ENCODE results near the gene CCND1.

DNA sequence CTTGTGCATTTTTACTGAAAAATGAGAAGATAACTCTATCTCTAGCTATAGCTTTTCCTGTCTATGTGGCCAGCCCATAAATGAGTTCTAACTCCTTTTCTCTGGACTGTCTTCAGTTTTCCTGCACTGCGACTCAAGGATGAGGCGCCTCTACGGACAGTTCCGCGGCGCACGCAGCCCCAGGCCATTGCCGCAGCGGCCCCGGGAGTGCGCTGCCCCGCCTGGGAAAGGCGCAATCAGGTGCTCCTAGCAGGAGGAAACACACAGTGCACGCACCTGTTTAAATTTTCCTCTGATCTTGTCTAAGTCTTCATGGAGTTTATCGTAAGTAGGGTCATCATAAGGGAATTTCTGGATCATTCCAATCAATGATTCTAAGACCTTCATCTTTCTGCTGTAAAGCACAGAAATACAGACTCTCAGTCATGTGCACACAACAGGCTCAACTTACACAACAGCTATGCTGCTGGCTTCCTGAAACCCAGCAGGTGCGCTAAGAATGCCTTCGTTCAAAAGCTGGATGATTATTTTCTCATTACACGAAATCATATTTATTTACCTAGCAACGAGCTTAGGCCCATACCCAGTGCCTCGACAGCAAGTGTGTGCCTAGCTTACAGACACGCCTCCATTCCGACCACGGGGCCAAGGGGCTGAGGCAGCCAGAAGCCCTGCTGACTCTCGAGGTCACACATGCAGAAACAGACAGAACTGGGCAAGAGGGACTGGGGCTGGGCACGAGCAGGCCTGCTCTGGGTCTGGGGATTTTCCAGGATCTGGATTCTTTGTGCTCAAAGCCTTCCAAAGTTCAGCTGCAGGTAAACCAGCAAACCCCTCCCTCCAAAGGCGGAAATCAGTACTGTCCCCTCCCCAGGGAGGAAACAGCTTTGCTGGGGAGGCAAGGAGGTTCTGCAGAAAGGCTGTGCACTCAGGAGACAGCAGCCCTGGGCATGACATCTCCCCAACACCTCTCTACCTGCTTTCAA lies 27.0 kb downstream of the CCND1 start:
- TF ChIP-seq EZH2phosphoT487 (IDR thresholded peaks at IDR 0.05) (no peak), CTCF (IDR thresholded peaks at IDR 0.05) (no peak), EZH2 (IDR thresholded peaks at IDR 0.05) (no peak)

Data from neural progenitor cell (in vitro differentiated cells).